HAP-1 (cell line): Measurements from ENCODE around the gene GLMP.
"Not testable (repeated sequence)": the region's sequence is repeated elsewhere in the genome, so short reads cannot be mapped to it uniquely, and the experiment has no call there.

Experiments
- DNase-seq, 2 experiments: peaks; one replicate each; pipeline ENCODE4 v3.0.0-alpha.2; 2016 to 2020; ENCODE audit warnings: low spot score in 2 of 2
- H3K27me3 ChIP-seq: fragments of 250-450 bp; sonication (Bioruptor Pico); 2 replicates; pipeline ENCODE4 v1.5.1; 2020; ENCODE audit warnings: low read depth, mild to moderate bottlenecking, moderate library complexity
- H3K36me3 ChIP-seq: fragments of 250-450 bp; sonication (Bioruptor Pico); replicated peaks from 2 replicates; pipeline ENCODE4 v1.5.1; 2020; ENCODE audit warnings: mild to moderate bottlenecking
- H3K4me1 ChIP-seq: fragments of 250-450 bp; sonication (Bioruptor Pico); 2 replicates; pipeline ENCODE4 v1.5.1; 2020; ENCODE audit warnings: mild to moderate bottlenecking
- H3K4me3 ChIP-seq: fragments of 250-450 bp; sonication (Bioruptor Pico); 2 replicates; pipeline ENCODE4 v1.5.1; 2020; ENCODE audit warnings: mild to moderate bottlenecking, moderate library complexity
- H3K9me3 ChIP-seq: fragments of 250-450 bp; sonication (Bioruptor Pico); 2 replicates; pipeline ENCODE4 v1.5.1; 2020; ENCODE audit warnings: mild to moderate bottlenecking, moderate library complexity
- in situ Hi-C: fragments of 300-500 bp; cut with MboI; formaldehyde crosslinking; loops from 3 replicates; pipeline ENCODE4 v1.14.3; 2020; ENCODE audit warnings: low sequenced_read_pairs, inconsistent platforms, mixed read lengths

The GLMP gene, protein sequence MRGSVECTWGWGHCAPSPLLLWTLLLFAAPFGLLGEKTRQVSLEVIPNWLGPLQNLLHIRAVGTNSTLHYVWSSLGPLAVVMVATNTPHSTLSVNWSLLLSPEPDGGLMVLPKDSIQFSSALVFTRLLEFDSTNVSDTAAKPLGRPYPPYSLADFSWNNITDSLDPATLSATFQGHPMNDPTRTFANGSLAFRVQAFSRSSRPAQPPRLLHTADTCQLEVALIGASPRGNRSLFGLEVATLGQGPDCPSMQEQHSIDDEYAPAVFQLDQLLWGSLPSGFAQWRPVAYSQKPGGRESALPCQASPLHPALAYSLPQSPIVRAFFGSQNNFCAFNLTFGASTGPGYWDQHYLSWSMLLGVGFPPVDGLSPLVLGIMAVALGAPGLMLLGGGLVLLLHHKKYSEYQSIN

GRCh38 chr1:156295391-156295947 is at the start of gene GLMP:
Gene GLMP, minus strand, starts transcription at chr1:156295679. Its CDS starts 34 bp downstream, at chr1:156295645.
- no peak for DNase-seq
- no peaks in the 10 kb centered on the region for H3K9me3 ChIP-seq
- no peaks in the 10 kb centered on the region for H3K27me3 ChIP-seq
- H3K4me3 ChIP-seq, result no peak within 1 kb of the TSS
- no peaks in the 10 kb centered on the region for H3K4me1 ChIP-seq
- in situ Hi-C loops, result no loop called here
- H3K36me3 ChIP-seq, result peaks cover 3% of the 10 kb centered on the region; the same call in 1 of the 2 replicates

DNA sequence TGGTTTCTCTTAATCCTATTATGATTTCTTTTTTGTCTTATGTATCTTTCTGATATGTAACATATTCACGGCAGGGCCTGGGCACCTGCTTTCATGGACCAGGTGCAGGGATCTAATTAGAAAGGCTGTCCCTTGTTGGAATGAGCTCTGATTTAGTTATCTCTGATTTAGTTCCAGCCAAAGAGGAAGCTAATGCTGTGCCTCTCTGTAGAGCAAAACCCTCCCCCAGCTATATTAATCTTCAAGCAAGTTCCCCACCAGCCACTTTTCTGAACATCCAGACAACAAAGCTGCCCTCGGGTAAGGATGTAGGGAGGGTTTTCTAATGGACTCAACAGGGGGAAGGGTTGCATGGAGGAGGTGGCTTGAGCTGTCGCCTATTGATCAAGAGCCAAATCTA is 48.9 kb upstream of the GLMP start:
- DNase-seq, result no peak
- Histone ChIP-seq H3K27me3 (peaks cover 3% of the 10 kb centered on the region; the same call in 1 of the 2 replicates), H3K4me1 (peaks cover 6% of the 10 kb centered on the region; the same call in 1 of the 2 replicates), H3K4me3 (no peak overlapping the region), H3K9me3 (no peaks in the 10 kb centered on the region), H3K36me3 (no peaks in the 10 kb centered on the region)
- in situ Hi-C loops, result no loop called here

- H3K4me1 ChIP-seq, result peaks cover 6% of the 10 kb centered on the region; the same call in 1 of the 2 replicates
- peak in 1 of 2 experiments; percentile 10 for DNase-seq
- no peak overlapping the region for H3K4me3 ChIP-seq
- in situ Hi-C loops, result no loop called here
- H3K9me3 ChIP-seq, result no peaks in the 10 kb centered on the region
- H3K27me3 ChIP-seq, result peaks cover 3% of the 10 kb centered on the region; the same call in 1 of the 2 replicates
- H3K36me3 ChIP-seq, result peaks cover 2% of the 10 kb centered on the region; the same call in 1 of the 2 replicates
These were observed 46.9 kb upstream of the GLMP start for GRCh38 chr1:156342166-156342955.

GRCh38 chr1:156338180-156338976 is 42.9 kb upstream of the GLMP start, which contains the start of the genes CCT3 and TSACC:
Gene CCT3, minus strand, starts transcription at chr1:156338292. Its CDS starts 108 bp downstream, at chr1:156338184.
Gene TSACC, plus strand, starts transcription at chr1:156338526. Its CDS starts 1,232 bp downstream, at chr1:156339758.
- peak within 1 kb of the TSS; percentile 82 for H3K4me3 ChIP-seq
- in situ Hi-C loops, result no loop called here
- peaks cover 36% of the 10 kb centered on the region for H3K36me3 ChIP-seq
- DNase-seq, result peak; percentile 99
- no peaks in the 10 kb centered on the region for H3K27me3 ChIP-seq
- H3K4me1 ChIP-seq, result peaks cover 7% of the 10 kb centered on the region
- no peaks in the 10 kb centered on the region for H3K9me3 ChIP-seq

DNA sequence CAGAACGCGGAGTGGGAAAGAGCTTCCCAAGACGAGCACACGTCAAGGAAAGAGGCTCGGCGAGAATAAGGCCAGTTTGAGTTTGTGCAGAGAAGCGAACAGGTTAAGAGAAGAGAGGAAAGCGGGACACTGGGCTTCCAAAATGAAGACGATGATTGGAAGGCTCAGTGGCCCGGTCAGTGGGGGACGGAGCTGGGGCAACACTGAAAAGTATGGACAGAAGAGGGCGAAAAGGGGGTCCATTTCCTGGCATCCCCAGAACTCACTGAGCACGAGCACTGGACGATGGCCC is 42.4 kb upstream of the GLMP start:
- Histone ChIP-seq H3K4me3 (peak overlapping the region; percentile 82), H3K9me3 (no peaks in the 10 kb centered on the region), H3K27me3 (no peaks in the 10 kb centered on the region), H3K4me1 (peaks cover 7% of the 10 kb centered on the region), H3K36me3 (peaks cover 39% of the 10 kb centered on the region)
- DNase-seq, result no peak
- in situ Hi-C loops, result no loop called here

DNA sequence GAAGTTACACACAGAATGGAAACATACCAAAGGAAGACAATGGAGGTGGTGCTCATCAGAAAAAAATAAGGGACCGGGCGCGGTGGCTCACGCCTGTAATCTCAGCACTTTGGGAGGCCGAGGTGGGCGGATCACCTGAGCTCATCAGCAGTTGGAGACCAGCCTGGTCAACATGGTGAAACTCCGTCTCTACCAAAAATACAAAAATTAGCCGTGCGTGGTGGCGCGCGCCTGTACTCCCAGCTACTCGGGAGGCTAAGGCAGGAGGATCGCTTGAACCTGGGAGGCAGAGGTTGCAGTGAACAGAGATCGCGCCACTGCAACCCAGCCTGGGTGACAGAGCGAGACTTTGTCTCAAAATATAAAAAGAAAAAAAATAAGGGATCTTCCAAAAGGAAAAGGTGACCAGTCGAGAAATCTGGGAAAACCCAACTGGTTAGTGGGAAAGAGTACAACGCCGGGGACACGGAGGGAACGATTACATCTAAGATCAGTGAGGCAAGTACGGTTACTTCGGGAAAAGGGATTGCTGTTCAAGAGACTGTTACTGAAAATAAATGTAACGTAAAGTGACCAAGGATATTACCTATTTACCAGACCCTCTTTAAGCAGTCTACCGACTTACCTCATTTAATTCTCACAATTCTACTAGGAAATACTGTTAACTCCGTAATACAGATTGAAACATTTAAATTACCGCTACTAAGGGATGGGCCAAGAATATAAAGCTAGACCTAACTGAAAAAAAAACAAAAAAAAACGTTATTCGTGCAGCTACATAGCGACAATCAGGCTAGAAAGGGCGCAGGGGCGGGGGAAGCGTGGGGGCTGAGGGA is 41.8 kb upstream of the GLMP start:
- DNase-seq, result peak in 1 of 2 experiments; percentile 34

DNA sequence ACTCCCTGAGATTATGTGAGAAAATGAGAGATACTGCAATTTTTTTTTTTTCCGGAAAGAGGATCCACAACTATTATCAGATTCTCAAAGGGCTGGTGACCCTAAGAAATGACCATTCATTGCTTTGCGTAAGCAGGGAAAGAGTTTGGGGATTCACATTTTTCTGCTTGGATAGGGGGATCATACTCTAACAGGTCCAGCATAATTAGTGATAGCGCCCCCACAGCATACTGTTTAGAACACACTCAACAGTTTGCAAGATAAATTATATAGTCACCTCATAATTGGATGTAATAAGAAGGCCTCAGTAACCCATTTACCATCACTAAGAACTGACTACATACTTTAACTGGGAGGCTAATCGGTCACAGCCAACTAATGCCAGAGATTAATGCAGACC is 40.8 kb upstream of the GLMP start:
- Histone ChIP-seq H3K4me1 (peaks cover 7% of the 10 kb centered on the region), H3K9me3 (no peaks in the 10 kb centered on the region), H3K27me3 (no peaks in the 10 kb centered on the region), H3K36me3 (peaks cover 55% of the 10 kb centered on the region), H3K4me3 (peak overlapping the region; percentile 82)
- no peak for DNase-seq
- in situ Hi-C loops, result no loop called here

More for the DNA sequence above, 41.8 kb upstream of the GLMP start:
- Histone ChIP-seq H3K4me3 (peak overlapping the region; percentile 82), H3K4me1 (peaks cover 7% of the 10 kb centered on the region), H3K27me3 (no peaks in the 10 kb centered on the region), H3K9me3 (no peaks in the 10 kb centered on the region), H3K36me3 (peaks cover 45% of the 10 kb centered on the region)
- in situ Hi-C loops, result no loop called here

GRCh38 chr1:156323179-156323578 is 27.7 kb upstream of the GLMP start:
- not testable (repeated sequence) for H3K9me3 ChIP-seq, H3K4me1 ChIP-seq, DNase-seq, H3K4me3 ChIP-seq, H3K27me3 ChIP-seq
- H3K36me3 ChIP-seq, result peaks cover 83% of the 10 kb centered on the region
- in situ Hi-C loops, result loop anchor here (10.0 kb wide), 1 partner anchor 398 kb away; no protein-coding TSS in a partner anchor

DNA sequence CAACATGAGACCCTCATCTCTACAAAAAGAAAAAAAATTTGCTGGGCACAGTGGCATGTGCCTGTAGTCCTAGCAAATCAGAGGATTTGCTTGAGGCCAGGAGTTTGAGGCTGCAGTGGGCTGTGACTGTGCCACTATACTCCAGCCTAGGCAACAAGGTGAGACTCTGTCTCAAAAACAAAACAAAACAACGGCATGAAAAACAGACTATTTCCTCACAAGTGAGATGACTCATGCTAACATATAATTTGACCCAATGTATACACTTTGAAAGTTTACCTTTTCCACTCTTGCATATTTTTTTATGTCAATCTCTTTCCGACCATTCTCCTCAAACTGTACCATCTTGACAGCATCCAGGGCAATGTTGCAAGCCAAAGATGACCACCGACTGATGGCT is 25.1 kb upstream of the GLMP start:
- no peak for DNase-seq
- in situ Hi-C loops, result loop anchor here (10.0 kb wide), 1 partner anchor 396 kb away; no protein-coding TSS in a partner anchor
- Histone ChIP-seq H3K4me3 (no peak overlapping the region), H3K27me3 (no peaks in the 10 kb centered on the region), H3K36me3 (peaks cover 94% of the 10 kb centered on the region), H3K4me1 (no peaks in the 10 kb centered on the region), H3K9me3 (no peaks in the 10 kb centered on the region)

- in situ Hi-C loops, result loop anchor here (10.0 kb wide), 1 partner anchor 395 kb away; no protein-coding TSS in a partner anchor
- DNase-seq, result peak; percentile 20 to 33
- Histone ChIP-seq H3K9me3 (no peaks in the 10 kb centered on the region), H3K4me1 (no peaks in the 10 kb centered on the region), H3K4me3 (no peak overlapping the region), H3K27me3 (no peaks in the 10 kb centered on the region), H3K36me3 (peaks cover 96% of the 10 kb centered on the region)
These were observed 24.2 kb upstream of the GLMP start for GRCh38 chr1:156319664-156320063.

DNA sequence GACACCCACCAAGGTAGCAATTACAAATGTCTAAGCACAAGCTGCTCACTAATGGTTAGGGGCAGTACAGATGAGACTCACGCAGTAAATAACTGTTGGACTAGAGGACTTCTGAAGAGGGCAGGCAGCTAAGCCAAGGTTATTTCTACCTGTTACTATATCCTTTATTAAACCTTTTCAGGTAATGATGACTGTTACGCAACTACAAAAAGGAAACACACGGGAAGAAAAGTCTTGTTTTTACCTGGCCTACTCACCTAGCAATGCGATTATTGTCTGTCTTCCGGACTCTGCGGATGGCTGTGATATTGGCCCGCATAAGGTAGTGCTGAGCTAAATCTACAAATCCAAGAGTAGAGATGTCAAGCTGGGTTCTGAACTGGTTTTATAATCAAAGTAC is 21.4 kb upstream of the GLMP start:
- Histone ChIP-seq H3K9me3 (no peaks in the 10 kb centered on the region), H3K27me3 (no peaks in the 10 kb centered on the region), H3K4me3 (no peak overlapping the region), H3K36me3 (peaks cover 97% of the 10 kb centered on the region), H3K4me1 (no peaks in the 10 kb centered on the region)
- no peak for DNase-seq
- in situ Hi-C loops, result no loop called here

GRCh38 chr1:156310962-156311361 is 15.5 kb upstream of the GLMP start:
- in situ Hi-C loops, result no loop called here
- no peak overlapping the region for H3K4me3 ChIP-seq
- peaks cover 97% of the 10 kb centered on the region for H3K36me3 ChIP-seq
- H3K9me3 ChIP-seq, result no peaks in the 10 kb centered on the region
- no peaks in the 10 kb centered on the region for H3K27me3 ChIP-seq
- no peak for DNase-seq
- no peaks in the 10 kb centered on the region for H3K4me1 ChIP-seq
